Caki2 (cell line): ENCODE data around the gene ARMC10. TPM values are rescaled to one million over a fixed set of nuclear protein-coding genes. Genes with fewer than 3 reads are reported as not detected.

Experiments used
- DNase-seq: peaks from one replicate; pipeline ENCODE4 v3.0.0-alpha.2; 2015; ENCODE audit warnings: low read depth
- in situ Hi-C: cut with HindIII; loops from 2 replicates; pipeline ENCODE4 v1.10.0; 2016; ENCODE audit warnings: low sequenced_read_pairs, low pct_unique_long_range_greater_than_20kb, mixed read lengths
- total RNA-seq: library from RNA; depleted of rRNA; stranded (reverse); fragments of >200 nt; shearing (Covaris generic); gene quantifications from 2 replicates; pipeline ENCODE4 v1.2.3, GENCODE V29; 2014; ENCODE audit warnings: low replicate concordance

Gene ARMC10
- total RNA-seq, 1 experiment from 2014 or later: 53.9 TPM

DNA sequence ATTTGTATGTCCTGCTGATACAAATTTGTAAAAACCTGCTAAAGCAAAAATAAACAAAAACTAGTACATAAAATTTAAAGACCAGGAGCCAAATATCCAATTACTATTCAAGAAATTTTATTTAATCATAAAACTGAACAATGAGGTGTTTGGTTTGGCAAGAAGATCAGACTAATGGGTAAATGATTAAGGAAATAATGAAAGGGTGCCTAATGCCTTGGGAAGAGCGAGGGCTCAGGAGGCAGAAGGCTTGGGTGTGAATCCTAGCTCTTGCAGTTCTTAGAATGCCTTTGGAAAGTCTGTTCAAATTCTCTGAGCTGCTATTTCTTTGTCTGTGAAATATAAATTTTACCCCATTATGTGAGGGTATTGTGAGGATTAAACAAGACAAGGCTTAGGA, 41.6 kb downstream of the ARMC10 start:
- in situ Hi-C loops: no loop called here
- no peak for DNase-seq

DNA sequence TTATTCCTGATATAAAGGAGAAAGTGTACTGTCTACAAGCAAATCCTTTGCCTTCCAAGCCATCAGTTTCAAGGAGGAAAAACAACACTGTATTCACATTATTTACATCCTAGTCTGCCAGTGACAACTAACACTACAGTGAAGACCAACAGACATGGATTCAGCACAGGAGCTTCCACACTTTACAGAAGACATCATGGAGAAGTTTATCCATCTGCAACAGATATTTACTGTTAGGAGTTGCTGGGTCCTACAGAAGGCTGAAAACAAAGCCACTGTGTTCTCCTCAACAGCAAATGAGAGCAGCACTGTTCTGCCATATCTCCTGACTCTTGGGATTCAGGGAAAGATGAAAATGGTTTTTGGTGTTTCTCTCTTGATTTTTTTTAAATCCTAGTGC, 42.1 kb downstream of the ARMC10 start:
- in situ Hi-C loops: no loop called here

DNA sequence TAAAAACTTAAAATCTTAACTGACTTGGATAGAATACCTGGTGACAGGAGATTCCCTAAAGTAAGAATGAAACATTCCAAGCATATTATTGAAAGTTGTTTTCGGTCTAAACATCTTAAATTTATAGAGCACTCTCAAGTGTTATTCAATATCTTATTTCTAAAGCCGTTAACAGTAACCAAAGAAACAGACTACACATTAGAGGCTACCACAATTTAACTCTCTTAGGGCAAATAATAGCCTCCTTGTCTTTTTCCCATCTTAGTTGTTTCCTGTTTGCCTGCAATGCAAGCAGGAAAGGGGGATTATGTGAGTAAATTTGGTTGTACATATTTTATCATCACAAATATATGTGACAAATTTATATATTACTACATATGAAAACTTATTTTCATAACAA, 42.5 kb downstream of the ARMC10 start:
- in situ Hi-C loops: no loop called here
- DNase-seq: no peak

More for the DNA sequence above, 42.1 kb downstream of the ARMC10 start:
- DNase-seq: no peak

- no peak for DNase-seq
- in situ Hi-C loops: no loop called here
These were observed 44.9 kb downstream of the ARMC10 start for GRCh38 chr7:103119791-103120291.

GRCh38 chr7:103120362-103120761, 45.4 kb downstream of the ARMC10 start:
- in situ Hi-C loops: no loop called here

GRCh38 chr7:103121641-103122040, 46.7 kb downstream of the ARMC10 start:
- DNase-seq: no peak
- in situ Hi-C loops: no loop called here

More at GRCh38 chr7:103120362-103120761, 45.4 kb downstream of the ARMC10 start:
- no peak for DNase-seq

- in situ Hi-C loops: no loop called here
- no peak for DNase-seq
These were observed 48.6 kb downstream of the ARMC10 start for GRCh38 chr7:103123529-103123928.

- peak; percentile 86 for DNase-seq
- in situ Hi-C loops: no loop called here
These were observed 49.6 kb downstream of the ARMC10 start for GRCh38 chr7:103124429-103124979.

DNA sequence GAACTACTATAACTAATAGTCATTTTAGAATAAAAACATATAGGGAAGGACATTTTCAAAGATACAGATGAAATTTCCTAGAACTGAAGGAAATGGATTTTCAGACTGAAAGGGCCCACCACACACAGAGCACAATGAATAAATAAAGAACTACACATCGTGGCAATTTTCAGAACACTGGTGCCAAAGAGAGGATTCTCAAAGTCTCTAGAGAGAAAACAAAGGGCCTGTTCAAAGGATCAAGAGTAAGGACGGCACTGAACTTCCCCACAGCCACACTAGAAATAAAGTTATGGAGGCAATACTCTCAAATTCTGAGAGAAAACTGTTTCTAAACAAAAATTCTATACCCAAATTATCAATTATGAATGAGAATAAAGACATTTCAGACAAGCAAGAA, 52.1 kb downstream of the ARMC10 start:
- in situ Hi-C loops: no loop called here
- no peak for DNase-seq

- no peak for DNase-seq
- in situ Hi-C loops: no loop called here
These were observed 55.0 kb downstream of the ARMC10 start for GRCh38 chr7:103129702-103130549.

- DNase-seq: no peak
- in situ Hi-C loops: no loop called here
These were observed 56.1 kb downstream of the ARMC10 start for GRCh38 chr7:103130901-103131624.

GRCh38 chr7:103132995-103133688, 58.2 kb downstream of the ARMC10 start:
- in situ Hi-C loops: no loop called here

GRCh38 chr7:103134836-103135554, 60.1 kb downstream of the ARMC10 start:
- in situ Hi-C loops: no loop called here

More at GRCh38 chr7:103132995-103133688, 58.2 kb downstream of the ARMC10 start:
- DNase-seq: no peak

DNA sequence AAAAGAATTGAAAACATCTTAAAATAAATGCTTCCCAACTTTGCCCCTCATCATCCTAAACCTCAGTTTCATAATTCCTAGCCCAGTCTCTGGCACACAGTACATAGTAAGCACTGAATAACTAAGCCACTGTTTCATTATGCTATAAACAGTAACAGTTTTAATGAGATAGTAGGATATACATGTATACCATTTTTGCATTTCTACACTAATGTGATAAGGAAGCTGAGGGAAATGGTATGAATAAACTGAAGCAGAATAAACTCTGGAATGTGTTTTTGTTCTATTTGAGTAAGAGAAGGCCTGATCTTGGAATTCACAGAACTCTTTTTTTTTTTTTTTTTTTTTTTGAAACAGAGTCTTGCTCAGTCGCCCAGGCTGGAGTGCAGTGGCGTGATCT, 65.1 kb downstream of the ARMC10 start:
- in situ Hi-C loops: no loop called here

More at GRCh38 chr7:103134836-103135554, 60.1 kb downstream of the ARMC10 start:
- DNase-seq: no peak

DNA sequence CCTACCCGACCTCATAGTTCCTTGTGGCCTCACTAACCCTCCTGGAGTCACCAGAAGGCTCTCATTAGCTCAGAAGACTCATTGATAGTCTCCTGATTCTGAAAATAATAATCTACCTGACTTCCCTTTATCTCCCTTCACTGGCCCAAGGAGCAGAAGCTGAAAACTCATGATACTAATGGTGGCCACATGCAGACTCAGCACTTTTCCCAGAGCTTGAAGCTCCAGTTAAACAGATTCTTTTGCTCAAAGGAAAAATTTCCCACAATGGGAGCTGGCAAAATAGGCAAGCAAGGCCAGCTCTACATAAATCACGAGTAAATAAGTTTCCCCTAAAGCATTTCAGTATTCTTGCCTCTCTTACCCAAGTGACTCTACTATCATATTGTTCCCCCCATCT, 65.7 kb downstream of the ARMC10 start:
- no peak for DNase-seq
- in situ Hi-C loops: no loop called here

More for the DNA sequence above, 65.1 kb downstream of the ARMC10 start:
- no peak for DNase-seq

- DNase-seq: peak; percentile 62
- in situ Hi-C loops: no loop called here
These were observed 66.9 kb downstream of the ARMC10 start for GRCh38 chr7:103141753-103142404.

DNA sequence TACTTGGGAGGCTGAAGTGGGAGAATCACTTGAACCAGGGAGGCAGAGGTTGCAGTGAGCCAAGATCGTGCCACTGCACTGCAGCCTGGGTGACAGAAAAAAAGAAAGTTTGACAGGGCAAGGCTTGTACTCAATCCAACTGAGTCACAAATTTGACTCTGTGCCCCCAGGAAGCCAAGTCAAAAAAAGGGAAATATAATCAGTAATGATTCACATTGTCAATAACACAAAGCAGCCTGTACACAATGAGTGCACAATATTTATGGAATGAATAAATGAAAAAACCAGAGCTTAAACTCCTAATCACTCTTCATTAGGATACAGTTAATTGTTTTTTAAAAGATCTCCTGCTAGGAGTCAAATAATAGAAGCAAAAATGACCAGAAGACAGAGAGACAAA, 67.6 kb downstream of the ARMC10 start:
- in situ Hi-C loops: no loop called here

More for the DNA sequence above, 67.6 kb downstream of the ARMC10 start:
- DNase-seq: no peak
